MCF 10A (cell line): ENCODE data around the gene TTC23. TPM values are rescaled to one million over a fixed set of nuclear protein-coding genes. Genes with fewer than 3 reads are reported as not detected.

ENCODE experiments used
- BruUV-seq: library from RNA; stranded (reverse); fragments of 400-500 nt; replicated peaks from 2 replicates; lab custom pipeline; 2021; lab: Mats Ljungman, UMichigan
- CTCF ChIA-PET: fragments of 300-600 bp; sonication (Branson Sonifier 250); formaldehyde crosslinking; extraction: SDS; loops from one replicate; lab custom pipeline; 2021; ENCODE audit warnings: antibody characterized with exemption, inconsistent platforms; lab: Yijun Ruan, JAX
- POLR2A ChIA-PET: fragments of 300-600, 350-650 bp; sonication (Branson Sonifier 250); formaldehyde crosslinking; extraction: SDS; loops from one replicate; lab custom pipeline; 2020; ENCODE audit warnings: antibody characterized with exemption, inconsistent platforms; lab: Yijun Ruan, JAX
- DNase-seq: peaks from one replicate; pipeline ENCODE4 v3.0.0-alpha.2; 2018; ENCODE audit not compliant: unreplicated experiment
- H3K27ac Mint-ChIP-seq: one replicate; pipeline ENCODE4 v1.8.0; 2022; ENCODE audit warnings: mild to moderate bottlenecking, low read depth, mixed read lengths; ENCODE audit not compliant: unreplicated experiment
- H3K27me3 Mint-ChIP-seq: one replicate; pipeline ENCODE4 v1.8.0; 2022; ENCODE audit warnings: mixed read lengths; ENCODE audit not compliant: insufficient read depth, unreplicated experiment
- H3K36me3 Mint-ChIP-seq: one replicate; pipeline ENCODE4 v1.8.0; 2022; ENCODE audit warnings: mild to moderate bottlenecking, moderate library complexity, mixed read lengths; ENCODE audit not compliant: insufficient read depth, unreplicated experiment
- H3K4me1 Mint-ChIP-seq: one replicate; pipeline ENCODE4 v1.8.0; 2022; ENCODE audit warnings: mixed read lengths; ENCODE audit not compliant: insufficient read depth, unreplicated experiment
- H3K4me3 Mint-ChIP-seq: one replicate; pipeline ENCODE4 v1.8.0; 2022; ENCODE audit warnings: mild to moderate bottlenecking, moderate library complexity, mixed read lengths; ENCODE audit not compliant: unreplicated experiment
- H3K9me3 Mint-ChIP-seq: one replicate; pipeline ENCODE4 v1.8.0; 2022; ENCODE audit warnings: mixed read lengths; ENCODE audit not compliant: unreplicated experiment
- intact Hi-C: fragments of 100-400 bp; cut with micrococcal nuclease; formaldehyde crosslinking; loops from 2 replicates; pipeline ENCODE4 v1.14.1; 2022
- total RNA-seq: library from RNA; stranded (reverse); gene quantifications from 2 replicates; pipeline ENCODE4 v1.2.3, GENCODE V29; 2022
- TF ChIP-seq, protein P1 (sequence below): fragments of 200-600 bp; IDR thresholded peaks from one replicate; pipeline ENCODE4 v1.8.0; 2022; ENCODE audit warnings: antibody characterized with exemption, mild to moderate bottlenecking; ENCODE audit not compliant: unreplicated experiment

TTC23 gene
- total RNA-seq, 1 experiment from 2014 or later: 15.1 TPM

DNA sequence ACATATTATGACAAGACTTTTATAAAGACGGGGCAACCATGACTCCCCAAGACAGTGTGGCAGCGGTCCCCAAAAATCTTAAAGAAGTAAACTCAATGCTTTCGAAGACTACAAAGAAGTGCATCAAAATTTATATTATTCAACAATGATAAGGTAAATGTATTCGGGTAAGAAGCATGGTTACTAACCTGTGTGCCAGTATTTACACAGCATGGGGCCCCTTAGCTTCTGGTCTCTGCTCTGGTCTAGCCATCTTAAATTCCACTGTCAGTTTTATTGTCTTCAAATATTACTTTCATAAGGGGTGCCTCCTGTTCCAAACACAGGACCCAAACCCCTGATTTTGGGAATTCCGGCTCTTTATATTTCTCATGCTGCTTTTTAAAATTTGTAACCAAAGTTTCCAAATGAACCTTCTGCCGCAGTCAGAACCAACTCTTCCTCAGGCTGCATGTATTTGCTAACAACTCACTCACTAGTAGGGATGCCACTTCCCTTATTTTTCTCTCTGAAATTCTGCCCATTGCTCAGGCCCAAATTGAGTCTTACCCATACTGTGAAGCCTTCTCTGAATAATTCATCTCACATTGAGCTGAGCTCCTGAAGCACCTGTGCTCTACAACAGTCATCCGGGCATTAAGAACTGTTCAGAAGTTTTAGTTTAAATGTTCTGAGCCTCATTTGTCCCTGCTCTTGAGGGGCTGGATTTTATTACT, 1.2 kb downstream of the TTC23 start:
- intact Hi-C loops: no loop called here
- DNase-seq: no peak
- H3K4me3 Mint-ChIP-seq: no peak overlapping the region
- ChIA-PET POLR2A (interaction anchor here (0.6 to 1.6 kb wide), 5 partner anchors 16 to 485 kb away, joined by 3 to 4 read pairs (median 3); partner anchors contain the start of gene LYSMD4), CTCF (interaction anchor here (0.7 to 1.2 kb wide), 3 partner anchors 9 to 123 kb away, joined by 3 read pairs; no protein-coding TSS in a partner anchor)
- no peak overlapping the region for H3K27ac Mint-ChIP-seq
- TF ChIP-seq, protein P1, sequence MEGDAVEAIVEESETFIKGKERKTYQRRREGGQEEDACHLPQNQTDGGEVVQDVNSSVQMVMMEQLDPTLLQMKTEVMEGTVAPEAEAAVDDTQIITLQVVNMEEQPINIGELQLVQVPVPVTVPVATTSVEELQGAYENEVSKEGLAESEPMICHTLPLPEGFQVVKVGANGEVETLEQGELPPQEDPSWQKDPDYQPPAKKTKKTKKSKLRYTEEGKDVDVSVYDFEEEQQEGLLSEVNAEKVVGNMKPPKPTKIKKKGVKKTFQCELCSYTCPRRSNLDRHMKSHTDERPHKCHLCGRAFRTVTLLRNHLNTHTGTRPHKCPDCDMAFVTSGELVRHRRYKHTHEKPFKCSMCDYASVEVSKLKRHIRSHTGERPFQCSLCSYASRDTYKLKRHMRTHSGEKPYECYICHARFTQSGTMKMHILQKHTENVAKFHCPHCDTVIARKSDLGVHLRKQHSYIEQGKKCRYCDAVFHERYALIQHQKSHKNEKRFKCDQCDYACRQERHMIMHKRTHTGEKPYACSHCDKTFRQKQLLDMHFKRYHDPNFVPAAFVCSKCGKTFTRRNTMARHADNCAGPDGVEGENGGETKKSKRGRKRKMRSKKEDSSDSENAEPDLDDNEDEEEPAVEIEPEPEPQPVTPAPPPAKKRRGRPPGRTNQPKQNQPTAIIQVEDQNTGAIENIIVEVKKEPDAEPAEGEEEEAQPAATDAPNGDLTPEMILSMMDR: no peak
- no peaks in the 10 kb centered on the region for H3K27me3 Mint-ChIP-seq
- peaks cover 14% of the 10 kb centered on the region for H3K4me1 Mint-ChIP-seq
- H3K36me3 Mint-ChIP-seq: peaks cover 8% of the 10 kb centered on the region
- no TSS peak for BruUV-seq
- no peaks in the 10 kb centered on the region for H3K9me3 Mint-ChIP-seq

DNA sequence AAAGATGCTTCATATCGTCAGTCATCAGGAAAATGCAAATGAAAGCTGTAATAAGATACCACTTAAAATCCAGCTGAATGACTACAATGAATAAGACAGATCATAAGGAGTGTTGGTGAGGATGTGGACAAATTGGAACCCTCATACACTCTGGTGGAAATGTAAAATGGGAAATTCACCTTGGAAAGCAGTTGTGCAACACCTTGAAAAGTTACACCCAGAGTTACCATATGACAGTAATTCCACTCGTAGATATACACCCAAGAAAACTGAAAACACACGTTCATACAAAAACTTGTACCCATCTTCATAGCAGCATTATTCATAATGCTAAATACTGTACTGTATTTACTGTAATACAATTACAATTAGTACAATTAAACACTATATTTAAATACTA, 2.3 kb downstream of the TTC23 start:
- no TSS peak for BruUV-seq
- ChIA-PET CTCF (interaction anchor here (0.7 to 1.2 kb wide), 3 partner anchors 8 to 559 kb away, joined by 3 read pairs; no protein-coding TSS in a partner anchor), POLR2A (interaction anchor here (1.0 to 1.6 kb wide), 3 partner anchors 21 to 486 kb away, joined by 3 to 4 read pairs (median 3); partner anchors contain the start of gene LYSMD4)
- H3K4me3 Mint-ChIP-seq: peak overlapping the region; percentile 10
- peaks cover 13% of the 10 kb centered on the region for H3K36me3 Mint-ChIP-seq
- peak; percentile 12 for DNase-seq
- intact Hi-C loops: no loop called here
- no peaks in the 10 kb centered on the region for H3K9me3 Mint-ChIP-seq
- TF ChIP-seq, protein P1: no peak
- peaks cover 8% of the 10 kb centered on the region for H3K4me1 Mint-ChIP-seq
- H3K27ac Mint-ChIP-seq: no peak overlapping the region
- H3K27me3 Mint-ChIP-seq: no peaks in the 10 kb centered on the region

DNA sequence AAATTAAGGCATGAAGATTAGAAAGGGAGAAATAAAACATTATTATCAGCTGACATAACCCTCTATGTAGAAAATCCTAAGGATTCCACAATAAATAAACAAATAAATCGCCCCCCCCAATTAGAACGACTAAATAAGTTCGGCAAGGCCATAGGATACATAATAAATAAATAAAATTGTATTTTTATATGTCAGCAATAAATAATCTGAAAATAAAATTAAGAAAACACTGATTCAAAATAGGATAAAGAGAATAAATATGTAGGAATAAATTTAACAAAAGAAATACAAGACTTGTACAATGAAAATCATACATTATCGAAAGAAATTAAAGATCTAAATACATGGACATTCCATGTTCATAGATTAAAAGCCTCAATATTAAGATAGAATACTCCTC, 5.1 kb downstream of the TTC23 start:
- intact Hi-C loops: no loop called here
- TF ChIP-seq, protein P1: no peak
- Mint-ChIP-seq H3K9me3 (no peaks in the 10 kb centered on the region), H3K36me3 (peaks cover 13% of the 10 kb centered on the region), H3K27me3 (no peaks in the 10 kb centered on the region), H3K27ac (no peak overlapping the region), H3K4me3 (no peak overlapping the region), H3K4me1 (peaks cover 8% of the 10 kb centered on the region)
- POLR2A ChIA-PET: interaction anchor here (0.6 to 1.3 kb wide), 2 partner anchors 10 to 20 kb away, joined by 3 read pairs; no protein-coding TSS in a partner anchor
- CTCF ChIA-PET: interaction anchor here (0.6 to 1.2 kb wide), 3 partner anchors 10 to 952 kb away, joined by 3 to 4 read pairs (median 3); no protein-coding TSS in a partner anchor
- BruUV-seq: no TSS peak
- no peak for DNase-seq

DNA sequence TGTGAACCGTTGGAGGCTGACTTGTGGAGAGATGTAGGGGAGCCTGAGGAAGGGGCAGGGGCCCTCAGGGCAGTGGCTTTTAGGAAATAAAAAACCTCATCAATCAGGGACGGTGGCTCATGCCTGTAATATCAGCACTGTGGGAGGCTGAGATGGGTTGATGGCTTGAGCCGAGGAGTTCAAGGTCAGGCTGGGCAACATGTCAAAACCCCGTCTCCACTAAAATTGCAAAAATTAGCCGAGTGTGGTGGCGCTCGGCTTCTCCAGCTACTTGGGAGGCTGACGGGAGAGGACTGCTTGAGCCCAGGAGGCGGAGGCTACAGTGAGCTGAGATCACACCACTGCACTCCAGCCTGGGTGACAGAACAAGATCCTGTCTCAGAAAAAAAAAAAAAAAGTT, 7.6 kb downstream of the TTC23 start:
- H3K36me3 Mint-ChIP-seq: peaks cover 24% of the 10 kb centered on the region
- H3K27ac Mint-ChIP-seq: no peak overlapping the region
- no peak for DNase-seq
- intact Hi-C loops: no loop called here
- POLR2A ChIA-PET: interaction anchor here (2.6 kb wide), 1 partner anchor 9 kb away, joined by 8 read pairs; the partner anchor contains the start of gene LRRC28
- no peaks in the 10 kb centered on the region for H3K27me3 Mint-ChIP-seq
- BruUV-seq: no TSS peak
- peaks cover 1% of the 10 kb centered on the region for H3K4me1 Mint-ChIP-seq
- no peaks in the 10 kb centered on the region for H3K9me3 Mint-ChIP-seq
- H3K4me3 Mint-ChIP-seq: no peak overlapping the region
- TF ChIP-seq, protein P1: no peak
- CTCF ChIA-PET: no interaction called here
